ENCODE results near the gene TMEM266.

DNA sequence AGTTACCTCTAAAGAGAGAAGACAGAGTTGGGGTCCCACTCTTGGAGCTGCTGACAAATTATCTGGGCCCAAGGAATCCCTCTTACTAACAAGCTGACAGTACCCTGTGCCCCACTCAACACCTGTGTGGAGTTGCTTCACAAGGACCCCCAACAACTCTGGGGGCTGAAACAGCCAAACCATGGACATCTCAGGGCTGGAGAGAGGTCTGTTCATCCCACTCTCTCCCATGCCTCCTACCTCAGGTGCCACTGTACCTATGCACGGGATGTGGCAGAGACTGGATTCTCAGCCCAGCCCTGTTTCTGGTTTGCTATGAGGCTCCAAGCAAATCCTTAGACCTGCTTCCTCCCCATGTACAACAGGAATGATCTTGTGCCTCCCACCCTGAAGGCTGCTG lies 149.7 kb downstream of the TMEM266 start:
- TF ChIP-seq EZH2 (IDR thresholded peaks at IDR 0.05) (no peak), POLR2AphosphoS5 (IDR thresholded peaks at IDR 0.05; ENCODE audit: borderline replicate concordance, low read depth, low read length) (no peak), FOXP2 (optimal IDR thresholded peaks at IDR 0.05; ENCODE audit: control extremely low read depth, extremely low read length, insufficient read depth) (no peak)
